ENCODE measurements around the gene TMEM272. TPM values are rescaled to one million over a fixed set of nuclear protein-coding genes. Genes with fewer than 3 reads are reported as not detected.

TMEM272 gene
- under 1 TPM in 7 of 8 experiments, not detected in 1; 0.18 to 0.63 (median 0.29) TPM for total RNA-seq

GRCh38 chr13:51844862-51845573 is at the start of gene TMEM272:
Gene TMEM272 (minus strand): TSS chr13:51845177. CDS start chr13:51838530, 6,647 bp downstream.
- WGBS, 10 experiments, result 0 to 70% (median 52%) methylated on average over 1 to 10 of the region's 20 CpGs; no CpG with 5 or more reads in 3 of the 10 experiments
- no peak within 1 kb of the TSS for H3K4me3 ChIP-seq

GRCh38 chr13:51894239-51894638 is 49.3 kb upstream of the TMEM272 start:
- ATAC-seq (replicated peaks in 6 of 8), result peak in 2 of 8 experiments; percentile 47 to 57
- in situ Hi-C loops (cut with MboI; ENCODE audit: low pct_unique_long_range_greater_than_20kb in 2 of 9, low sequenced_read_pairs in 9 of 9, unreplicated experiment in 9 of 9), result loop anchor here in 1 of 9 experiments (10.0 kb wide), 1 partner anchor 231 kb away; the partner anchor contains the start of gene NEK5

More at GRCh38 chr13:51844862-51845573, at the start of gene TMEM272:
- H3K4me1 ChIP-seq (replicated peaks in 1 of 2), result peaks cover 0 to 2% of the 10 kb centered on the region in 2 donors
- in situ Hi-C loops (cut with MboI; ENCODE audit: low pct_unique_long_range_greater_than_20kb in 2 of 9, low sequenced_read_pairs in 9 of 9, unreplicated experiment in 9 of 9), result loop anchor here in 1 of 9 experiments (25.0 kb wide), 1 partner anchor 267 kb away; no protein-coding TSS in a partner anchor
- ATAC-seq (replicated peaks in 6 of 8), result peak; percentile 32 to 88 (median 75)
- no peak within 1 kb of the TSS for H3K27ac ChIP-seq

GRCh38 chr13:51892657-51893056 is 47.7 kb upstream of the TMEM272 start:
- no peak overlapping the region for H3K4me3 ChIP-seq
- WGBS, 10 experiments, result 0 to 80% (median 50%) methylated on average over 1 to 3 of the region's 3 CpGs; no CpG with 5 or more reads in 3 of the 10 experiments
- H3K4me1 ChIP-seq (replicated peaks in 1 of 2), result peaks cover 0 to 12% of the 10 kb centered on the region in 2 donors
- no peak for ATAC-seq (replicated peaks in 6 of 8)
- in situ Hi-C loops (cut with MboI; ENCODE audit: low pct_unique_long_range_greater_than_20kb in 2 of 9, low sequenced_read_pairs in 9 of 9, unreplicated experiment in 9 of 9), result loop anchor here in 1 of 9 experiments (10.0 kb wide), 1 partner anchor 232 kb away; the partner anchor contains the start of gene NEK5
- no peak overlapping the region for H3K27ac ChIP-seq

More at GRCh38 chr13:51894239-51894638, 49.3 kb upstream of the TMEM272 start:
- no peak overlapping the region for H3K27ac ChIP-seq
- peaks cover 0 to 12% of the 10 kb centered on the region in 2 donors for H3K4me1 ChIP-seq (replicated peaks in 1 of 2)
- no peak overlapping the region for H3K4me3 ChIP-seq
- 33 to 100% (median 100%) methylated on average over 1 to 4 of the region's 4 CpGs; no CpG with 5 or more reads in 3 of the 10 experiments for whole genome bisulfite sequencing, 10 experiments

- ATAC-seq (replicated peaks in 6 of 8), result no peak
- no peak overlapping the region for H3K4me3 ChIP-seq
- WGBS, 10 experiments, result 0 to 81% (median 48%) methylated on average over 1 to 2 of the region's 2 CpGs; no CpG with 5 or more reads in 2 of the 10 experiments
- in situ Hi-C loops (cut with MboI; ENCODE audit: low pct_unique_long_range_greater_than_20kb in 2 of 9, low sequenced_read_pairs in 9 of 9, unreplicated experiment in 9 of 9), result no loop called here
- H3K4me1 ChIP-seq (replicated peaks in 1 of 2), result no peaks in the 10 kb centered on the region
- H3K27ac ChIP-seq, result no peak overlapping the region
These were observed 42.5 kb upstream of the TMEM272 start for GRCh38 chr13:51887468-51887867.

GRCh38 chr13:51885651-51886050 is 40.7 kb upstream of the TMEM272 start:
- no peak overlapping the region for H3K27ac ChIP-seq
- H3K4me1 ChIP-seq (replicated peaks in 1 of 2), result no peaks in the 10 kb centered on the region
- no peak overlapping the region for H3K4me3 ChIP-seq
- ATAC-seq (replicated peaks in 6 of 8), result no peak
- in situ Hi-C loops (cut with MboI; ENCODE audit: low pct_unique_long_range_greater_than_20kb in 2 of 9, low sequenced_read_pairs in 9 of 9, unreplicated experiment in 9 of 9), result no loop called here
- WGBS, 10 experiments, result 7 to 100% (median 87%) methylated on average over 1 to 2 of the region's 2 CpGs; no CpG with 5 or more reads in 1 of the 10 experiments

GRCh38 chr13:51883226-51883600 is 38.2 kb upstream of the TMEM272 start:
- no peaks in the 10 kb centered on the region for H3K4me1 ChIP-seq (replicated peaks in 1 of 2)
- 14 to 93% (median 43%) methylated on average over 1 to 5 of the region's 5 CpGs; no CpG with 5 or more reads in 2 of the 10 experiments for WGBS, 10 experiments
- no peak overlapping the region for H3K27ac ChIP-seq
- no peak for ATAC-seq (replicated peaks in 6 of 8)
- no peak overlapping the region for H3K4me3 ChIP-seq
- in situ Hi-C loops (cut with MboI; ENCODE audit: low pct_unique_long_range_greater_than_20kb in 2 of 9, low sequenced_read_pairs in 9 of 9, unreplicated experiment in 9 of 9), result no loop called here

- in situ Hi-C loops (cut with MboI; ENCODE audit: low pct_unique_long_range_greater_than_20kb in 2 of 9, low sequenced_read_pairs in 9 of 9, unreplicated experiment in 9 of 9), result no loop called here
- H3K27ac ChIP-seq, result no peak overlapping the region
- no peaks in the 10 kb centered on the region for H3K4me1 ChIP-seq (replicated peaks in 1 of 2)
- ATAC-seq (replicated peaks in 6 of 8), result no peak
- no peak overlapping the region for H3K4me3 ChIP-seq
- WGBS, 10 experiments, result 47 to 100% (median 85%) methylated on average over 1 to 5 of the region's 6 CpGs; no CpG with 5 or more reads in 2 of the 10 experiments
These were observed 37.7 kb upstream of the TMEM272 start for GRCh38 chr13:51882570-51883225.

- WGBS, 10 experiments, result 8 to 100% (median 82%) methylated on average over 1 of the region's 1 CpG; no CpG with 5 or more reads in 2 of the 10 experiments
These were observed 36.3 kb upstream of the TMEM272 start for GRCh38 chr13:51881296-51881695.

GRCh38 chr13:51879133-51879532 is 34.2 kb upstream of the TMEM272 start:
- H3K27ac ChIP-seq, result no peak overlapping the region
- H3K4me3 ChIP-seq, result no peak overlapping the region
- in situ Hi-C loops (cut with MboI; ENCODE audit: low pct_unique_long_range_greater_than_20kb in 2 of 9, low sequenced_read_pairs in 9 of 9, unreplicated experiment in 9 of 9), result no loop called here
- 33 to 100% (median 70%) methylated on average over 1 to 4 of the region's 4 CpGs; no CpG with 5 or more reads in 2 of the 10 experiments for WGBS, 10 experiments
- peaks cover 10 to 11% of the 10 kb centered on the region in 2 donors for H3K4me1 ChIP-seq (replicated peaks in 1 of 2)
- ATAC-seq (replicated peaks in 6 of 8), result no peak

More at GRCh38 chr13:51881296-51881695, 36.3 kb upstream of the TMEM272 start:
- in situ Hi-C loops (cut with MboI; ENCODE audit: low pct_unique_long_range_greater_than_20kb in 2 of 9, low sequenced_read_pairs in 9 of 9, unreplicated experiment in 9 of 9), result no loop called here
- ATAC-seq (replicated peaks in 6 of 8), result no peak
- Histone ChIP-seq H3K4me1 (replicated peaks in 1 of 2) (no peaks in the 10 kb centered on the region), H3K4me3 (no peak overlapping the region), H3K27ac (no peak overlapping the region)

GRCh38 chr13:51874651-51875050 is 29.7 kb upstream of the TMEM272 start:
- Histone ChIP-seq H3K4me3 (peak overlapping the region in 1 of 5 donors; percentile 6), H3K4me1 (replicated peaks in 1 of 2) (peaks cover 14 to 16% of the 10 kb centered on the region in 2 donors), H3K27ac (no peak overlapping the region)
- in situ Hi-C loops (cut with MboI; ENCODE audit: low pct_unique_long_range_greater_than_20kb in 2 of 9, low sequenced_read_pairs in 9 of 9, unreplicated experiment in 9 of 9), result no loop called here
- WGBS, 10 experiments, result 0 to 15% (median 5%) methylated on average over 1 to 9 of the region's 11 CpGs; no CpG with 5 or more reads in 4 of the 10 experiments
- peak in 7 of 8 experiments; percentile 37 to 98 (median 94) for ATAC-seq (replicated peaks in 6 of 8)

GRCh38 chr13:51873837-51874236 is 28.9 kb upstream of the TMEM272 start:
- Histone ChIP-seq H3K27ac (no peak overlapping the region), H3K4me1 (replicated peaks in 1 of 2) (peaks cover 14 to 16% of the 10 kb centered on the region in 2 donors), H3K4me3 (no peak overlapping the region)
- peak in 1 of 8 experiments; percentile 8 for ATAC-seq (replicated peaks in 6 of 8)
- WGBS, 10 experiments, result 86% methylated on average over 1 of the region's 1 CpG; no CpG with 5 or more reads in 9 of the 10 experiments
- in situ Hi-C loops (cut with MboI; ENCODE audit: low pct_unique_long_range_greater_than_20kb in 2 of 9, low sequenced_read_pairs in 9 of 9, unreplicated experiment in 9 of 9), result no loop called here

GRCh38 chr13:51873117-51873798 is 28.3 kb upstream of the TMEM272 start:
- ATAC-seq (replicated peaks in 6 of 8), result peak in 3 of 8 experiments; percentile 82 to 95 (median 83)
- in situ Hi-C loops (cut with MboI; ENCODE audit: low pct_unique_long_range_greater_than_20kb in 2 of 9, low sequenced_read_pairs in 9 of 9, unreplicated experiment in 9 of 9), result no loop called here
- peaks cover 14 to 16% of the 10 kb centered on the region in 2 donors for H3K4me1 ChIP-seq (replicated peaks in 1 of 2)
- 38 to 96% (median 84%) methylated on average over 1 to 6 of the region's 6 CpGs; no CpG with 5 or more reads in 2 of the 10 experiments for WGBS, 10 experiments
- H3K27ac ChIP-seq, result no peak overlapping the region
- no peak overlapping the region for H3K4me3 ChIP-seq

All from motor neuron (in vitro differentiated cells).